SK-N-SH treated with all-trans-retinoic acid at 6 μM for 48 hours (cell line): ENCODE results near the gene MYO1F.

ENCODE experiments used
- ATAC-seq: fragments of 200-7000 bp; cut with Tn5 transposase; 3 replicates; pipeline ENCODE4 v1.9.1; 2020; ENCODE audit warnings: mild to moderate bottlenecking, moderate library complexity
- ARNTL ChIP-seq: fragments of 450-650 bp; formaldehyde crosslinking; IDR thresholded peaks from 2 replicates; pipeline ENCODE4 v1.5.0; 2020; ENCODE audit warnings: low read depth, mild to moderate bottlenecking, moderate library complexity, borderline replicate concordance
- BACH2 ChIP-seq: fragments of 250-450 bp; sonication (Bioruptor Pico); IDR thresholded peaks from 2 replicates; pipeline ENCODE4 v1.9.0; 2021; ENCODE audit warnings: mild to moderate bottlenecking, borderline replicate concordance
- CREB5 ChIP-seq: fragments of 250-450 bp; sonication (Bioruptor Pico); IDR thresholded peaks from 2 replicates; pipeline ENCODE4 v1.5.1; 2020; ENCODE audit warnings: low read depth, mild to moderate bottlenecking, moderate library complexity
- CSRNP3 ChIP-seq: fragments of 250-450 bp; sonication (Bioruptor Pico); IDR thresholded peaks from 2 replicates; pipeline ENCODE4 v1.5.1; 2021; ENCODE audit warnings: mild to moderate bottlenecking, moderate library complexity
- ESRRG ChIP-seq: fragments of 250-450 bp; sonication (Bioruptor Pico); IDR thresholded peaks from 2 replicates; pipeline ENCODE4 v1.6.1; 2021; ENCODE audit warnings: mild to moderate bottlenecking
- GLIS3 ChIP-seq: fragments of 250-450 bp; sonication (Bioruptor Pico); IDR thresholded peaks from 2 replicates; pipeline ENCODE4 v1.5.0; 2020; ENCODE audit warnings: mild to moderate bottlenecking, moderate library complexity
- ISL1 ChIP-seq: fragments of 250-450 bp; sonication (Bioruptor Pico); IDR thresholded peaks from 2 replicates; pipeline ENCODE4 v2.1.2; 2022; ENCODE audit warnings: mild to moderate bottlenecking, moderate library complexity
- OSR1 ChIP-seq: fragments of 250-450 bp; sonication (Bioruptor Pico); IDR thresholded peaks from 2 replicates; pipeline ENCODE4 v1.8.0; 2022; ENCODE audit warnings: moderate library complexity, mild to moderate bottlenecking, inconsistent platforms
- PATZ1 ChIP-seq: fragments of 250-450 bp; sonication (Bioruptor Pico); IDR thresholded peaks from 2 replicates; pipeline ENCODE4 v1.8.0; 2020; ENCODE audit warnings: mild to moderate bottlenecking, moderate library complexity, borderline replicate concordance
- POU6F1 ChIP-seq: fragments of 250-450 bp; sonication (Bioruptor Pico); IDR thresholded peaks from 2 replicates; pipeline ENCODE4 v1.8.0; 2021; ENCODE audit warnings: low read depth, mild to moderate bottlenecking, moderate library complexity, borderline replicate concordance
- RARB ChIP-seq: fragments of 250-450 bp; sonication (Bioruptor Pico); IDR thresholded peaks from 2 replicates; pipeline ENCODE4 v1.8.0; 2021; ENCODE audit warnings: mild to moderate bottlenecking, moderate library complexity
- SNAI2 ChIP-seq: fragments of 250-450 bp; sonication (Bioruptor Pico); IDR thresholded peaks from 2 replicates; pipeline ENCODE4 v1.5.0; 2020; ENCODE audit warnings: mild to moderate bottlenecking, moderate library complexity
- TCF4 ChIP-seq: fragments of 250-450 bp; sonication (Bioruptor Pico); IDR thresholded peaks from 2 replicates; pipeline ENCODE4 v1.8.0; 2021; ENCODE audit warnings: mild to moderate bottlenecking, moderate library complexity, borderline replicate concordance
- TOX ChIP-seq: fragments of 250-450 bp; sonication (Bioruptor Pico); IDR thresholded peaks from 2 replicates; pipeline ENCODE4 v1.8.0; 2021; ENCODE audit warnings: mild to moderate bottlenecking, moderate library complexity, borderline replicate concordance
- TSHZ2 ChIP-seq: fragments of 250-450 bp; sonication (Bioruptor Pico); IDR thresholded peaks from 2 replicates; pipeline ENCODE4 v1.5.0; 2020; ENCODE audit warnings: mild to moderate bottlenecking, moderate library complexity
- ZFP3 ChIP-seq: fragments of 250-450 bp; sonication (Bioruptor Pico); IDR thresholded peaks from 2 replicates; pipeline ENCODE4 v1.5.0; 2020; ENCODE audit warnings: mild to moderate bottlenecking, moderate library complexity
- ZFP30 ChIP-seq: fragments of 450-650 bp; formaldehyde crosslinking; IDR thresholded peaks from 2 replicates; pipeline ENCODE4 v1.5.0; 2022; ENCODE audit warnings: mild to moderate bottlenecking, moderate library complexity
- ZNF565 ChIP-seq: fragments of 450-650 bp; formaldehyde crosslinking; conservative IDR thresholded peaks from 2 replicates; pipeline ENCODE4 v1.5.0; 2020; ENCODE audit warnings: low read depth, mild to moderate bottlenecking, moderate library complexity
- ZNF70 ChIP-seq: fragments of 450-650 bp; formaldehyde crosslinking; IDR thresholded peaks from 2 replicates; pipeline ENCODE4 v1.5.0; 2020; ENCODE audit warnings: mild to moderate bottlenecking, moderate library complexity
- ZNF8 ChIP-seq: fragments of 450-650 bp; formaldehyde crosslinking; IDR thresholded peaks from 2 replicates; pipeline ENCODE4 v1.5.0; 2020; ENCODE audit warnings: mild to moderate bottlenecking, moderate library complexity

MYO1F gene

GRCh38 chr19:8499048-8499833 is 78.0 kb downstream of the MYO1F start (continued):
- TF ChIP-seq PATZ1: no peak
- no peak for TF ChIP-seq ISL1 (CRISPR knock-in tag)
- TF ChIP-seq TCF4: no peak
- TF ChIP-seq, all 23 proteins: peak for 0

GRCh38 chr19:8498295-8498694 is 78.9 kb downstream of the MYO1F start:
- TF ChIP-seq ESRRG (CRISPR knock-in tag) (no peak), GLIS3 (CRISPR knock-in tag) (no peak), PATZ1 (no peak), CREB5 (CRISPR knock-in tag) (no peak), OSR1 (CRISPR knock-in tag) (no peak), ZNF8 (CRISPR knock-in tag) (no peak), ZNF565 (CRISPR knock-in tag) (no peak), SNAI2 (CRISPR knock-in tag) (no peak), CSRNP3 (CRISPR knock-in tag) (no peak), ZNF70 (CRISPR knock-in tag) (no peak), POU6F1 (CRISPR knock-in tag) (no peak), ZFP30 (CRISPR knock-in tag) (no peak), BACH2 (no peak), ARNTL (CRISPR knock-in tag) (no peak), TSHZ2 (CRISPR knock-in tag) (no peak), TOX (CRISPR knock-in tag) (no peak), ZFP3 (CRISPR knock-in tag) (no peak), ISL1 (CRISPR knock-in tag) (no peak), RARB (CRISPR knock-in tag) (no peak)
- ATAC-seq: no peak
